Measurements from ENCODE around the gene DYRK1A. TPM values are rescaled to one million over a fixed set of nuclear protein-coding genes. Genes with fewer than 3 reads are reported as not detected.

DYRK1A gene
- total and polyA plus RNA-seq, 2 of the 13 experiments (the other 11 are each of a cell fraction or from before 2014, with no cell fraction given), result 24.6 to 34.2 TPM

GRCh38 chr21:37507716-37508115 lies 141.1 kb downstream of the DYRK1A start:
- ATAC-seq (no peak), FAIRE-seq (no peak), DNase-seq (ENCODE audit: low spot score) (no peak)
- Histone ChIP-seq H2AFZ (ENCODE audit: low read length) (no peak overlapping the region), H3K27me3 (ENCODE audit: control insufficient read depth in 1 of 2, insufficient read depth in 2 of 2, low read length in 2 of 2) (no peaks in the 10 kb centered on the region), H3K36me3 (replicated peaks in 1 of 2; ENCODE audit: control insufficient read depth in 1 of 2, insufficient read depth in 2 of 2, low read length in 2 of 2) (peaks cover 31 to 86% of the 10 kb centered on the region in 2 experiments), H3K9me3 (ENCODE audit: low read length) (no peaks in the 10 kb centered on the region), H3K27ac (ENCODE audit: extremely low read length, insufficient read depth, low read length) (no peak overlapping the region), H3K79me2 (ENCODE audit: insufficient read depth, low read length) (no peaks in the 10 kb centered on the region), H3K4me1 (ENCODE audit: insufficient read depth, low read length) (no peaks in the 10 kb centered on the region), H3K9ac (ENCODE audit: insufficient read depth, low read depth, low read length) (no peak overlapping the region), H3K4me3 (replicated peaks in 1 of 3; ENCODE audit: insufficient read depth in 1 of 3, low read depth in 2 of 3, low read length in 3 of 3) (no peak overlapping the region), H3K4me2 (ENCODE audit: low read depth, low read length) (no peak overlapping the region), H4K20me1 (ENCODE audit: insufficient read depth, low read length) (no peaks in the 10 kb centered on the region)
- POLR2A ChIA-PET, result no interaction called here
- no TSS peak for BruUV-seq (replicated peaks)
- 97% methylated on average over 3 of the region's 3 CpGs for WGBS (ENCODE audit: low lambda C conversion rate)
- intact Hi-C loops (cut with micrococcal nuclease; ENCODE audit: unreplicated experiment) (no loop called here), in situ Hi-C loops (cut with HindIII; ENCODE audit: extremely low pct_ligation_motif_present, low pct_unique_long_range_greater_than_20kb) (no loop called here)
- TF ChIP-seq MAFF (IDR thresholded peaks at IDR 0.05; ENCODE audit: low read depth, low read length) (0 out of 2 replicates have a peak, but pooled peaks have one; percentile 2), ZNF777 (CRISPR knock-in tag; IDR thresholded peaks at IDR 0.05) (no peak), HNRNPK (IDR thresholded peaks at IDR 0.05; ENCODE audit: low read depth, low read length, poor library complexity, severe bottlenecking) (no peak), ZNF577 (CRISPR knock-in tag; IDR thresholded peaks at IDR 0.05; ENCODE audit: borderline replicate concordance, low read depth) (no peak)
- CTCF ChIA-PET (ENCODE audit: low intra/inter-chr PET ratio, low total read pairs), result no interaction called here

- Histone ChIP-seq H3K9me3 (ENCODE audit: low read length) (no peaks in the 10 kb centered on the region), H3K27ac (ENCODE audit: extremely low read length, insufficient read depth, low read length) (no peak overlapping the region), H3K36me3 (replicated peaks in 1 of 2; ENCODE audit: control insufficient read depth in 1 of 2, insufficient read depth in 2 of 2, low read length in 2 of 2) (peaks cover 34 to 89% of the 10 kb centered on the region in 2 experiments), H3K4me2 (ENCODE audit: low read depth, low read length) (no peak overlapping the region), H3K79me2 (ENCODE audit: insufficient read depth, low read length) (no peaks in the 10 kb centered on the region), H4K20me1 (ENCODE audit: insufficient read depth, low read length) (no peaks in the 10 kb centered on the region), H3K9ac (ENCODE audit: insufficient read depth, low read depth, low read length) (no peak overlapping the region), H3K4me3 (replicated peaks in 1 of 3; ENCODE audit: insufficient read depth in 1 of 3, low read depth in 2 of 3, low read length in 3 of 3) (no peak overlapping the region), H2AFZ (ENCODE audit: low read length) (no peak overlapping the region), H3K4me1 (ENCODE audit: insufficient read depth, low read length) (no peaks in the 10 kb centered on the region), H3K27me3 (ENCODE audit: control insufficient read depth in 1 of 2, insufficient read depth in 2 of 2, low read length in 2 of 2) (no peaks in the 10 kb centered on the region)
- in situ Hi-C loops (cut with HindIII; ENCODE audit: extremely low pct_ligation_motif_present, low pct_unique_long_range_greater_than_20kb) (no loop called here), intact Hi-C loops (cut with micrococcal nuclease; ENCODE audit: unreplicated experiment) (no loop called here)
- no peak for FAIRE-seq
- ATAC-seq, result no peak
- 98% methylated on average over 10 of the region's 10 CpGs for WGBS (ENCODE audit: low lambda C conversion rate)
- ChIA-PET POLR2A (no interaction called here), CTCF (ENCODE audit: low intra/inter-chr PET ratio, low total read pairs) (no interaction called here)
- no peak for DNase-seq (ENCODE audit: low spot score)
- BruUV-seq (replicated peaks), result no TSS peak
- TF ChIP-seq ZNF468 (CRISPR knock-in tag; IDR thresholded peaks at IDR 0.05), result no peak
- TF ChIP-seq HES4 (CRISPR knock-in tag; IDR thresholded peaks at IDR 0.05; ENCODE audit: borderline replicate concordance), result no peak
- TF ChIP-seq PBX3 (CRISPR knock-in tag; IDR thresholded peaks at IDR 0.05; ENCODE audit: borderline replicate concordance), result no peak
- TF ChIP-seq ZNF326 (CRISPR knock-in tag; IDR thresholded peaks at IDR 0.05; ENCODE audit: borderline replicate concordance), result no peak
- TF ChIP-seq ZNF713 (CRISPR knock-in tag; IDR thresholded peaks at IDR 0.05), result no peak
- TF ChIP-seq CBX5 (CRISPR knock-in tag; IDR thresholded peaks at IDR 0.05; ENCODE audit: borderline replicate concordance), result no peak
- no peak for TF ChIP-seq ZNF83 (CRISPR knock-in tag; IDR thresholded peaks at IDR 0.05; ENCODE audit: borderline replicate concordance)
- no peak for TF ChIP-seq ZNF18 (CRISPR knock-in tag; IDR thresholded peaks at IDR 0.05; ENCODE audit: insufficient replicate concordance)
- no peak for TF ChIP-seq BCLAF1 (IDR thresholded peaks at IDR 0.05)
- TF ChIP-seq ZMYM4 (CRISPR knock-in tag; IDR thresholded peaks at IDR 0.05), result no peak
Measured at GRCh38 chr21:37508341-37508740, 141.8 kb downstream of the DYRK1A start.
